RWPE2 (cell line): ENCODE results near the gene SH3PXD2B.

Experiments
- ATAC-seq: fragments of 200-7000 bp; cut with Tn5 transposase; 3 replicates; pipeline ENCODE4 v1.9.1; 2021; ENCODE audit warnings: low read depth
- DNase-seq: peaks from one replicate; pipeline ENCODE4 v3.0.0-alpha.2; 2020; ENCODE audit warnings: low spot score
- H3K27ac ChIP-seq: fragments of 450-650 bp; 2 replicates; pipeline ENCODE4 v1.5.1; 2017; ENCODE audit warnings: mild to moderate bottlenecking; ENCODE audit not compliant: poor library complexity, severe bottlenecking
- H3K27me3 ChIP-seq: fragments of 250-450 bp; sonication (Bioruptor Pico); 2 replicates; pipeline ENCODE4 v1.5.1; 2021; ENCODE audit warnings: mild to moderate bottlenecking, moderate library complexity; ENCODE audit not compliant: insufficient read depth, poor library complexity, severe bottlenecking
- H3K36me3 ChIP-seq: fragments of 250-450 bp; sonication (Bioruptor Pico); 2 replicates; pipeline ENCODE4 v1.5.1; 2020; ENCODE audit warnings: low read depth, mild to moderate bottlenecking, moderate library complexity
- H3K4me1 ChIP-seq: fragments of 250-450 bp; sonication (Bioruptor Pico); 2 replicates; pipeline ENCODE4 v1.5.1; 2021; ENCODE audit warnings: mild to moderate bottlenecking, moderate library complexity; ENCODE audit not compliant: insufficient read depth, poor library complexity, severe bottlenecking
- H3K4me3 ChIP-seq: fragments of 250-450 bp; sonication (Bioruptor Pico); 2 replicates; pipeline ENCODE4 v1.5.1; 2021; ENCODE audit warnings: mild to moderate bottlenecking, moderate library complexity; ENCODE audit not compliant: severe bottlenecking
- H3K9me3 ChIP-seq: fragments of 250-450 bp; sonication (Bioruptor Pico); 2 replicates; pipeline ENCODE4 v1.5.1; 2021; ENCODE audit warnings: mild to moderate bottlenecking, moderate library complexity; ENCODE audit not compliant: severe bottlenecking
- TF ChIP-seq, protein P1 (sequence below): fragments of 450-650 bp; IDR thresholded peaks from one replicate; pipeline ENCODE4 v1.5.1; 2017; ENCODE audit warnings: mild to moderate bottlenecking, moderate library complexity; ENCODE audit not compliant: poor library complexity, severe bottlenecking

Gene SH3PXD2B

GRCh38 chr5:172454358-172455086, at the start of gene SH3PXD2B:
Gene SH3PXD2B (minus strand): TSS chr5:172454525. CDS start chr5:172454352, 173 bp downstream.
- H3K27ac ChIP-seq = peak within 1 kb of the TSS; percentile 66
- TF ChIP-seq, protein P1, sequence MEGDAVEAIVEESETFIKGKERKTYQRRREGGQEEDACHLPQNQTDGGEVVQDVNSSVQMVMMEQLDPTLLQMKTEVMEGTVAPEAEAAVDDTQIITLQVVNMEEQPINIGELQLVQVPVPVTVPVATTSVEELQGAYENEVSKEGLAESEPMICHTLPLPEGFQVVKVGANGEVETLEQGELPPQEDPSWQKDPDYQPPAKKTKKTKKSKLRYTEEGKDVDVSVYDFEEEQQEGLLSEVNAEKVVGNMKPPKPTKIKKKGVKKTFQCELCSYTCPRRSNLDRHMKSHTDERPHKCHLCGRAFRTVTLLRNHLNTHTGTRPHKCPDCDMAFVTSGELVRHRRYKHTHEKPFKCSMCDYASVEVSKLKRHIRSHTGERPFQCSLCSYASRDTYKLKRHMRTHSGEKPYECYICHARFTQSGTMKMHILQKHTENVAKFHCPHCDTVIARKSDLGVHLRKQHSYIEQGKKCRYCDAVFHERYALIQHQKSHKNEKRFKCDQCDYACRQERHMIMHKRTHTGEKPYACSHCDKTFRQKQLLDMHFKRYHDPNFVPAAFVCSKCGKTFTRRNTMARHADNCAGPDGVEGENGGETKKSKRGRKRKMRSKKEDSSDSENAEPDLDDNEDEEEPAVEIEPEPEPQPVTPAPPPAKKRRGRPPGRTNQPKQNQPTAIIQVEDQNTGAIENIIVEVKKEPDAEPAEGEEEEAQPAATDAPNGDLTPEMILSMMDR = no peak
- DNase-seq = peak; percentile 87

DNA sequence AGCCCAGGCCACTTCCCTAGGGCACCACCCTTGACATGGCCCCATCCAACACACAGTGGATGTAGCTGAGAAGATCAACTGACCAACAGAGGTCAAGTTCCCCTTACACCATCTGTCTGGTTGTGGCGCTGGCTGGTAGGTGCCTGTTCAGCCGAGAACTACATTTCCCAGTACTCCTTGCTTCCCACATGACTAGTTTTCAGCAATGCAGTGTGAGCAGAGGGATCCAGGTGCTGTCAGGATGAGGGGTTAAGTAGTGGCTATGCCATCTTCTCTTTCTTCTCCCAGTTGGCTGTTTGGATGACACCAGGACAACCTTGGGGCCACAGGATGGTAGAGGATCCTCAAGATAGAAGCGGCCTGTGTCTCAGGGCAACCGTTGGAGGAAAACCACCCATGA, 48.6 kb upstream of the SH3PXD2B start:
- Histone ChIP-seq H3K27me3 (no peaks in the 10 kb centered on the region), H3K4me3 (no peak overlapping the region), H3K27ac (no peak overlapping the region), H3K9me3 (no peaks in the 10 kb centered on the region), H3K36me3 (no peaks in the 10 kb centered on the region), H3K4me1 (no peaks in the 10 kb centered on the region)
- ATAC-seq (peak; percentile 74), DNase-seq (peak; percentile 16)
- TF ChIP-seq, protein P1 = no peak

More at GRCh38 chr5:172454358-172455086, at the start of gene SH3PXD2B:
- peak; percentile 33 for ATAC-seq
- H3K9me3 ChIP-seq = no peaks in the 10 kb centered on the region
- no peaks in the 10 kb centered on the region for H3K27me3 ChIP-seq
- H3K36me3 ChIP-seq = peaks cover 16% of the 10 kb centered on the region
- H3K4me3 ChIP-seq = peak within 1 kb of the TSS; percentile 93
- peaks cover 21% of the 10 kb centered on the region for H3K4me1 ChIP-seq

GRCh38 chr5:172502410-172502809, 48.1 kb upstream of the SH3PXD2B start:
- Histone ChIP-seq H3K27me3 (no peaks in the 10 kb centered on the region), H3K27ac (no peak overlapping the region), H3K36me3 (no peaks in the 10 kb centered on the region), H3K4me1 (no peaks in the 10 kb centered on the region), H3K4me3 (no peak overlapping the region), H3K9me3 (no peaks in the 10 kb centered on the region)
- no peak for DNase-seq
- TF ChIP-seq, protein P1 = no peak
- no peak for ATAC-seq

GRCh38 chr5:172501708-172502320, 47.5 kb upstream of the SH3PXD2B start:
- Histone ChIP-seq H3K27ac (no peak overlapping the region), H3K9me3 (no peaks in the 10 kb centered on the region), H3K27me3 (no peaks in the 10 kb centered on the region), H3K4me3 (no peak overlapping the region), H3K36me3 (no peaks in the 10 kb centered on the region), H3K4me1 (no peaks in the 10 kb centered on the region)
- ATAC-seq = no peak
- DNase-seq = no peak
- TF ChIP-seq, protein P1 = no peak

DNA sequence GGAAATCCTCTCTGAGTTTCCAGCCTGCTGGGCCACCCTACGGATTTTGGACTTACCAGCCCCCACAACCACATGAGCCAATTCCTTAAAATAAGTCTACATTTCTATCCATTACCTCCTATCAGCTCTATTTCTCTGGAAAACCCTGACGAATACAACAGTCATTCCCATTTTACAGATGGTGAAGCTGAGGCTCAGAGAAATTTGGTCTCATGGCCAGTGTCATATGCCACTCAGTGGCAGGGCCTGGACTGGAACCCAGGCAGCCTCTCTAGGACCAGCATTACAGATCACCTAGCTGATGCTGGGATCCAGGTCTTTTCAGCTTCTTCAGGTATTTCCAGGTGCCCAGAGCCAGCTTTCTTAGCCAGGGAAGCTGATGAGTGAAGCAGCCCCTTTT, 45.0 kb upstream of the SH3PXD2B start:
- Histone ChIP-seq H3K36me3 (no peaks in the 10 kb centered on the region), H3K27ac (no peak overlapping the region), H3K4me1 (no peaks in the 10 kb centered on the region), H3K4me3 (no peak overlapping the region), H3K9me3 (no peaks in the 10 kb centered on the region), H3K27me3 (no peaks in the 10 kb centered on the region)
- ATAC-seq (no peak), DNase-seq (no peak)
- TF ChIP-seq, protein P1 = no peak
